ENCODE measurements around the gene HNRNPU.
"Not testable (repeated sequence)": the region's sequence is repeated elsewhere in the genome, so short reads cannot be mapped to it uniquely, and the experiment has no call there.

The HNRNPU gene

DNA sequence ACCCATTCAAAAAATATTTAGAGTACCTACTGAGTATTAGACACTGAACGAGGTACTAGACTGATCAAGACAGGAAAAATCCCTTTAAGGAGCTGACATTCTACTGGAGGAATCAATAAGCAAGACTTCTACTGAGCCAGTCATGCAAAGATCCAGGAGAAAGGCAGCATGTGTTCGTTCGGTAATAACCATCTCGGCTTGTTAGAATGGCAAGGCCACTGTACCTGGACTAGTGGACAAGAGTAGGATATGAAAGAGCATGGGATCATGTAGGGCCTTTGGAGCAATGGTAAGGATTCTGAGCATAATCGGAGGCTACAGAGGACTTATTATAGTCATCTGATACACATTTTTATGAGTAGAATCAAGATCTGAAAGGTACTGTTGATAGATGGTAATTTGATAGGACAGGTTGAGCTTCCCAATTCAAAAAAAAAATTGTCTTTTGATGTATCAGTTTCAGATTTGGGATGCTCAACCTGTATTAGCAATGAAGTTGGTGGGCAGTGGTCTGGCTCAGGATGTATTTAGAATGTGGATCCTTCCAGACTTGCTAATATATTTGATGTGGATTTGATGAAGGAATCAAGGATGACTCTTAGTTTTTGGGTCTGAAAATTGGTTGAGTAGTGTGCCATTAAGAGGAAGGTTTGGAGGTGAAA, 26.6 kb downstream of the HNRNPU start:
- DNase-seq (ENCODE audit: extremely low read depth, low read depth), result no peak
- TF ChIP-seq, protein P1, sequence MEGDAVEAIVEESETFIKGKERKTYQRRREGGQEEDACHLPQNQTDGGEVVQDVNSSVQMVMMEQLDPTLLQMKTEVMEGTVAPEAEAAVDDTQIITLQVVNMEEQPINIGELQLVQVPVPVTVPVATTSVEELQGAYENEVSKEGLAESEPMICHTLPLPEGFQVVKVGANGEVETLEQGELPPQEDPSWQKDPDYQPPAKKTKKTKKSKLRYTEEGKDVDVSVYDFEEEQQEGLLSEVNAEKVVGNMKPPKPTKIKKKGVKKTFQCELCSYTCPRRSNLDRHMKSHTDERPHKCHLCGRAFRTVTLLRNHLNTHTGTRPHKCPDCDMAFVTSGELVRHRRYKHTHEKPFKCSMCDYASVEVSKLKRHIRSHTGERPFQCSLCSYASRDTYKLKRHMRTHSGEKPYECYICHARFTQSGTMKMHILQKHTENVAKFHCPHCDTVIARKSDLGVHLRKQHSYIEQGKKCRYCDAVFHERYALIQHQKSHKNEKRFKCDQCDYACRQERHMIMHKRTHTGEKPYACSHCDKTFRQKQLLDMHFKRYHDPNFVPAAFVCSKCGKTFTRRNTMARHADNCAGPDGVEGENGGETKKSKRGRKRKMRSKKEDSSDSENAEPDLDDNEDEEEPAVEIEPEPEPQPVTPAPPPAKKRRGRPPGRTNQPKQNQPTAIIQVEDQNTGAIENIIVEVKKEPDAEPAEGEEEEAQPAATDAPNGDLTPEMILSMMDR (IDR thresholded peaks at IDR 0.05; ENCODE audit: low read depth, low read length), result no peak

DNA sequence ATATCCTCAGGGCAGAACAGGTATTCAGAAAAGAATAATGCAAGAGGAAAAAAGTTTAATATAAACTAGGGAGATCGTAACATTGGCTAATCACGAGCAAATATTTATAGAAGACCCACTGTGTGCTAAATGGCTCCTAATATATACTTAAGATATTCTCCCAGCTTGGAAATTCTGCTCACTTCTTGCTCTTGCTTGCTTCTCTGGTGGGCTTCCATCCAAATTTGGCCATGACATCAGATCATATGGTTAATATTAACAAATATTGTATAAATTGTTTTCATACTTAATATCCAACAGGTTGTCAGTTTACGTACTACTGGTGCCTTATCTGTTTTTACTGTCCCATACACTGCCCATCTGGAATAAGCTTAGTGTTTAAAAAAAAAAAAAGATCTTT, 27.8 kb downstream of the HNRNPU start:
- DNase-seq (ENCODE audit: extremely low read depth, low read depth), result no peak
- TF ChIP-seq, protein P1 (IDR thresholded peaks at IDR 0.05; ENCODE audit: low read depth, low read length), result no peak

DNA sequence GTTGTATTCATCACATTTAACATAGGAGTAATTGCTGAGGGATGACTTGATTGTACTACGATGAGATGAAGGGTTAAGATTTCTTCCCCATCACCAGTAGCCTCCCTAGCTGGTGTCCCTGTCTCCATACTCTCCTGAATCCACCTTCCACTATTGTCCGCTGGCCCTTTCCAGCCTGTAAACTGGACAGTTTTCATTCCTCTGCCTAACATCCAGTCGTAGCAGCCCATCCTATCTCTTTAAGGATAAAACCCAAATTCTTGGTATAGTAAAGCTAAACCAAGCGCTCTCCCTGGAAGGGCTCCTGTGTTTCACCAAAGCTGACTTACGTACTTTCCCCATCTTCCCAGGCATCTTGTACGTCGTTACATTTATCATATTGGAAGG, 28.2 kb downstream of the HNRNPU start:
- TF ChIP-seq, protein P1 (IDR thresholded peaks at IDR 0.05; ENCODE audit: low read depth, low read length), result no peak
- DNase-seq (ENCODE audit: extremely low read depth, low read depth), result no peak

DNA sequence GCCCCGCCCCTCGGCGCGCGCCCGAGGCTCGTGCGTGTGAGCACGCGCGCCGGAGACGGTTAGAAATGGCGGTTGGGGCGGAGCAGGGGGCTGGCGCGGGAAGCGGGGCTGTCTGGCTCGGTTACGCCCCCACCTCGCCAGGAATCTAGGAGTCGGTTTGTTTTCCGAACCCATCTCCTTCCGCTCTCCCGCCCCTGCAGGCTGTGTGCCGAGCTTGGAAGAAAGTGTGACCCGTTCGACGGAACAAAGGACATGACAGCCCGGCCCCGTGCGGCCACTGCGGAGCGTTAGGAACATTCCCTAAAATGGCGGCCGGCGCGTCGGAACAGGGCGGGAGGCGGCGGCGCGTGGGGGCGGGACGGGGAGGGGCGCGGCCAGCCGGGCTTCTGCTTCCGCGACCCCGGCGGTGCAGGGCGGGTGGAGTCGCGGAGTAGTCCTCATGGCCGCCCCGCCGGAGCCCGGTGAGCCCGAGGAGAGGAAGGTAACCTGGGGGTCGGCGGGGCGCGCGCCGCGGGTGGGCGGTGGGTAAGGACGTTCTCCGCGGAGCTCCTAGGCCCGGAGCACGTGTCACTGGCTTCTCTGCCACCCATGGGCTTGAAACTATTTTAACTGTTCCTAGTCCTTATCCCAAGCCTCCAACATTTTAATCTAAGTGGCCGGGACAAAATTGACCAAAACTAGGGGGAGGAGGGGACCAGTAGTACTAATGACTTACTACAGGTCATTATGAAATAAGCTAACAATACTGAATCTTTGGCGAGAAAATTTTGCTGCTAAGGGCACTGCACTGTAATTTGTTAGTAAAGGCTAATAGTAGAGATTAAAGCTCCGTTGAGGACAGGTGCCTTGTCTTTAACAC, 28.8 kb downstream of the HNRNPU start, which contains the start of gene COX20:
TSS of gene COX20 (plus strand) at position 383 of the 859 bp plus-strand sequence. CDS start at position 440, 57 bp downstream.
- TF ChIP-seq, protein P1 (IDR thresholded peaks at IDR 0.05; ENCODE audit: low read depth, low read length), result no peak; the same call in 1 of the 2 replicates
- peak; percentile 75 for DNase-seq (ENCODE audit: extremely low read depth, low read depth)

DNA sequence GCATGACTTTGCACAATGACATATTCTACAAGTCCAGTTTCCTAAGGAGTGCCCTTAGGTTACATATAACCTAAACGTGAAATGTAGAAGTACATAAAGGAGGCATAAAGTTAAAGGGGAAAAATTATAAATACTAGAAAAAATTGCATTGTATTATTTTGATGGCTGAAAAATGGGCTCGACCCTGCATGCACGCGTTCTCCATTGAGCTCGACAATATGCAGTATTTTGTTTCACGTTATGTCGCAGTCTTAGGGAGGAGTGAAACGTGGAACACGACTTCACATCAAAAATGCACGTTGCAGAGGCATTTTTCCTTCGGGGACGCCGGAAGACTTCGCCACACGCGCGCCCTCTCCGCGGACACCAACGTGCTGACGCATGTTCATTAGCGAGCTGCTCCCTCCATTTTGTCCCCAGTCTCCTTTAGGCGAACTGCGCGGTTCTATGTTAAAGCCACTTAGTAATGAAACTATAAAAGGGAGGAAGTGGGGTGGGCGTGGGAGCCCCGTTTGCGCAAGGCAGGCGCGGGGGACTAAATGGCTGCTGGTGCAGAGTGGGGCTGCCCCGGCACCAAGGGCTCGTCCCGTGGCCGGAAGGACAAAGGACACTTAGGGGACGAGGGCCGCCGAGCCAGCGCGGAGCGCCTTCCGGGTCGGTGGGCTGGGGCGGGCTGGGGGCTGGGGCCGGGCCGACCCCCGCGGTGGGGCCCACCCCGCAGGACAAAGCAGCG, 29.6 kb downstream of the HNRNPU start:
- DNase-seq (ENCODE audit: extremely low read depth, low read depth), result peak; percentile 74
- TF ChIP-seq, protein P1 (IDR thresholded peaks at IDR 0.05; ENCODE audit: low read depth, low read length), result no peak

DNA sequence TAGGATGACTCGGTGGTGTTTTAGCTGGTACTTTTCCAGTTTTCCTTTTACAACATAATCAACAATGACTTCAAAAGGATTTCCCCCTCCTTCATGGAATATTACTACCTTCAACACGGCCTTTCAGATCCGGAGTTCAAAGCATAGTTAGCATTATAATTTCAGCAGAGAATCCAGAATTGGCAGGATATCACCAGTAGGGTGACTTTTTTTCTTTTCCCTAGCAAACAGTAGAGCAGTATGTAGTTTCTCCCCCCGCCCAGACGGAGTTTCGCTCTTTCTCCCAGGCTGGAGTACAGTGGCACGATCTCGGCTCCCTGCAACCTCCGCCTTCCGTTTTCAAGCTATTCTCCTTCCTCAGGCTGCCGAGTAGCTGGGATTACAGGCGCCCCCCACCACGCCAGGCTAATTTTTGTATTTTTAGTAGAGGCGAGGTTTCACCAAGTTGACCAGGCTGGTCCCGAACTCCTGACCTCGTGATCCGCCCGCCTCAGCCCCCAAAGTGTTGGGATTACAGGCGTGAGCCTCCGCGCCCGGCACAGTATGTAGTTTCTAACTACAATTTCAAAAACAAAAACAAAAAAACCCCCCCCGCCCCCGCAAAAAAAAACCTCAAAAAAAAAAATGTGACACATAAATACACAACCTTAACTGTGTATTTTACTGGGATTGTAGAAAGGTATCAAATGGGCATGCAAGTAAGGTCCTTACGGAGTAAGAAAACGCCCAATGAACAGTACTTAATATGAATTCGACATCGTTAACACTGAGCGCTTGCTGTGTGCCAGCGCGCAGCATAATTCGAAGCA, 30.4 kb downstream of the HNRNPU start:
- no peak for DNase-seq (ENCODE audit: extremely low read depth, low read depth)
- TF ChIP-seq, protein P1 (IDR thresholded peaks at IDR 0.05; ENCODE audit: low read depth, low read length), result peak; percentile 15

DNA sequence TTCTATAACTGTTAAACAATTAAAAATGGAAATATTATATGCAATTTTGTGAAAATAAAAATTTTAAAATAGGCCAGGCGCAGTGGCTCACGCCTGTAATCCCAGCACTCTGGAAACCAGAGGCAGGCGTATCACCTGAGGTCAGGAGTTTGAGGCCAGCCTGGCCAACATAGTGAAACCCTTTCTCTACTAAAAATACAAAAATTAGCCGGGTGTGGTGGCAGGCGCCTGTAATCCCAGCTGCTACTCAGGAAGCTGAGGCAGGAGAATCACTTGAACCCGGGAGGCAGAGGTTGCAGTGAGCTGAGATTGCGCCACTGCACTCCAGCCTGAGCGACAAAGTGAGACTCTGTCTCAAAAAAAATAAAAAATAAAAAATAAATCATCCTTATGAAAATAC, 31.1 kb downstream of the HNRNPU start:
- not testable (repeated sequence) for DNase-seq (ENCODE audit: extremely low read depth, low read depth)

All from AG09319 (cell line).